Embryonic facial prominence (tissue), 1 donor: ENCODE measurements around the gene THAP11.
"Not testable (repeated sequence)": the region's sequence is repeated elsewhere in the genome, so short reads cannot be mapped to it uniquely, and the experiment has no call there.

Experiments used
- DNase-seq: peaks from one replicate; pipeline ENCODE4 v3.0.0-alpha.2; 2016; ENCODE audit errors: extremely low spot score

The THAP11 gene

GRCh38 chr16:67862623-67863583, 20.8 kb downstream of the THAP11 start:
- no peak for DNase-seq

GRCh38 chr16:67864044-67864443, 21.9 kb downstream of the THAP11 start:
- DNase-seq = not testable (repeated sequence)

- no peak for DNase-seq
Observed at GRCh38 chr16:67864594-67864993, 22.5 kb downstream of the THAP11 start.

GRCh38 chr16:67865318-67865717, 23.2 kb downstream of the THAP11 start:
- no peak for DNase-seq

- DNase-seq = no peak
Observed at GRCh38 chr16:67868290-67868689, 26.2 kb downstream of the THAP11 start.

GRCh38 chr16:67869653-67870052, 27.5 kb downstream of the THAP11 start:
- DNase-seq = no peak

GRCh38 chr16:67871256-67871655, 29.1 kb downstream of the THAP11 start:
- DNase-seq = no peak

- no peak for DNase-seq
Observed at GRCh38 chr16:67872131-67872630, 30.1 kb downstream of the THAP11 start.

GRCh38 chr16:67872631-67873434, 30.7 kb downstream of the THAP11 start, which contains the start of gene EDC4:
EDC4 (plus strand) TSS chr16:67873052; CDS start chr16:67873262, 210 bp downstream.
- DNase-seq = no peak

GRCh38 chr16:67873435-67874370, 31.6 kb downstream of the THAP11 start:
- no peak for DNase-seq

GRCh38 chr16:67874372-67874771, 32.3 kb downstream of the THAP11 start:
- DNase-seq = no peak

- DNase-seq = no peak
Observed at GRCh38 chr16:67877064-67877463, 34.9 kb downstream of the THAP11 start.

- DNase-seq = no peak
Observed at GRCh38 chr16:67878232-67878631, 36.1 kb downstream of the THAP11 start.

GRCh38 chr16:67878846-67879245, 36.7 kb downstream of the THAP11 start:
- DNase-seq = no peak

- no peak for DNase-seq
Observed at GRCh38 chr16:67879462-67879861, 37.3 kb downstream of the THAP11 start.

GRCh38 chr16:67879936-67880335, 37.8 kb downstream of the THAP11 start:
- no peak for DNase-seq

- DNase-seq = no peak
Observed at GRCh38 chr16:67880584-67880983, 38.5 kb downstream of the THAP11 start.

- DNase-seq = no peak
Observed at GRCh38 chr16:67881621-67882161, 39.6 kb downstream of the THAP11 start.

GRCh38 chr16:67882374-67883145, 40.4 kb downstream of the THAP11 start:
- DNase-seq = no peak
